Measurements from ENCODE around the gene M1AP. TPM values are rescaled to one million over a fixed set of nuclear protein-coding genes. Genes with fewer than 3 reads are reported as not detected.

M1AP gene
- polyA plus RNA-seq, 1 experiment, result 0.33 TPM

DNA sequence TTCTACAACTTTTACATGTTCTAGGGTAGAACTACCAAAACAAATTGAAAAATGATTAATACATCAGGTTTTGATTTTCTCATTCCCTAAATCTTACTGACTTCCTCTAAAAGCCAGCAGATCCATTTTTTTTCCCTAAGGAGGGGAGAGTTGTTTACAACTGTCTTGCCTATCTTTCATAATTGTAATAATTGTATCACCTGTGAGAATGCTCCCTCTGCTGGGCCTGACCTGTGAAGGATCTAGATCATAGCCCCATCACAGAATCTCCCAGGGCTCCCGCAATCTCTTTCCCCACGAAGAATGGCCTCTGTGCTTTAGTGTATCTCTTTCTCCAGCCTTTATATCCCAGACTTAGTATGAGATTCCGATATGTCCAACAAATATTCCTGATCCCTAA lies 103.5 kb downstream of the M1AP start:
- Histone ChIP-seq H3K27me3 (ENCODE audit: control insufficient read depth, insufficient read depth, low read length) (no peaks in the 10 kb centered on the region), H3K36me3 (ENCODE audit: control insufficient read depth, insufficient read depth, low read length) (peaks cover 4% of the 10 kb centered on the region; the same call in 1 of the 2 replicates), H3K4me3 (ENCODE audit: low read depth, low read length) (no peak overlapping the region)
- ChIA-PET POLR2A (no interaction called here), CTCF (interaction anchor here (0.8 to 1.2 kb wide), 3 partner anchors 11 to 57 kb away, joined by 3 to 4 read pairs (median 3); no protein-coding TSS in a partner anchor)
- DNase-seq (ENCODE audit: low read depth), result no peak
- peak; percentile 9; the same call in 1 of the 2 replicates for TF ChIP-seq CTCF (IDR thresholded peaks at IDR 0.05; ENCODE audit: insufficient read depth, low read depth, low read length)

GRCh38 chr2:74542978-74543377 lies 105.2 kb downstream of the M1AP start:
- no peak overlapping the region for H3K4me3 ChIP-seq (ENCODE audit: low read depth, low read length)
- no peaks in the 10 kb centered on the region for H3K27me3 ChIP-seq (ENCODE audit: control insufficient read depth, insufficient read depth, low read length)
- POLR2A ChIA-PET, result no interaction called here
- no peak for DNase-seq (ENCODE audit: low read depth)
- TF ChIP-seq CTCF (IDR thresholded peaks at IDR 0.05; ENCODE audit: insufficient read depth, low read depth, low read length), result no peak
- H3K36me3 ChIP-seq (ENCODE audit: control insufficient read depth, insufficient read depth, low read length), result peaks cover 6% of the 10 kb centered on the region
- CTCF ChIA-PET, result interaction anchor here (4.7 kb wide), 1 partner anchor 45 kb away, joined by 16 read pairs; no protein-coding TSS in a partner anchor

DNA sequence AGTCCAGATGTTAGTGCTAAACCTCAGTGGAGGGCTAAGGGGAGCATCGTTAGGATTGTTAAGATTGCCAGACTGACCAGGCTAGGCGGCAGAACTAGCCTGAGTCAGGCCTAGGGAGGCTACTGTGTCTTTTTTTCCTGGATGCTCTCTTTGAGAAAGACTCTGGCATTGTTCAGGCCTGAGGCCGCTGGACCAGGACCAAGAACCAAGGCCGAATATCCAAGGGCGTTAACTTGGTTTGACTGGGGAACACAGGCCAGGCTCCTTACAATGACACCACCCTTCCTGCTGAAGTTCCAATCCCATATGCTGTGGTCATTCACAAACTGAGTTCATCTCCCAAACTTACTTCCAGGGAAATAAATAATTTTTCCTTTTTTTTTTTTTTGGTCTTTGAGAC lies 107.8 kb downstream of the M1AP start:
- no peak overlapping the region for H3K4me3 ChIP-seq (ENCODE audit: low read depth, low read length)
- CTCF ChIA-PET, result interaction anchor here (0.7 to 4.7 kb wide), 4 partner anchors 9 to 48 kb away, joined by 3 to 16 read pairs (median 4); no protein-coding TSS in a partner anchor
- H3K36me3 ChIP-seq (ENCODE audit: control insufficient read depth, insufficient read depth, low read length), result peaks cover 7% of the 10 kb centered on the region
- POLR2A ChIA-PET, result no interaction called here
- no peak for DNase-seq (ENCODE audit: low read depth)
- TF ChIP-seq CTCF (IDR thresholded peaks at IDR 0.05; ENCODE audit: insufficient read depth, low read depth, low read length), result no peak
- no peaks in the 10 kb centered on the region for H3K27me3 ChIP-seq (ENCODE audit: control insufficient read depth, insufficient read depth, low read length)

DNA sequence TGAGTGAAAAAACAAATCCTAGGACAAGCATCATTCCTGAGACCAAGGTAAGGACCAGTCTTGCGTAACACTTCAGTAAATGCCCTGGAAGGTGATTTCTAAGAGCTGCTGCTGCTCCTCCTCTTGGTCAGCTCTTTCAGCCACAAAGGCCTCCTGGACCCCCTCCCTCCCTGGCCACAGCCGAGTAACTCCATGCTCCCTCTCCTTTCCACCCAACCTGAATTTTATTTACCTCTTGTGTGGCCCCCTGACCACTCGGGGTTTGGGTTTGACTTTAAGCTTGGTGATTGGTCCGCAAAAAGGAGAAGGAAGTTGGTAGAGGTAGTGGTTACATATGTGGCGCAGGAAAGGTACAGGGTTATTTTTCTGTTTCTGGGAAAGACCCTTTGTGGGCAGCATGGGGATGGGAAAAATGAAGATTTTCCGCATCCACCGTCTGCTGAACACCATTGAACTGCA lies 109.2 kb downstream of the M1AP start:
- Histone ChIP-seq H3K36me3 (ENCODE audit: control insufficient read depth, insufficient read depth, low read length) (peaks cover 12% of the 10 kb centered on the region), H3K27me3 (ENCODE audit: control insufficient read depth, insufficient read depth, low read length) (no peaks in the 10 kb centered on the region), H3K4me3 (ENCODE audit: low read depth, low read length) (no peak overlapping the region)
- no peak for DNase-seq (ENCODE audit: low read depth)
- ChIA-PET POLR2A (no interaction called here), CTCF (interaction anchor here (1.3 to 4.7 kb wide), 3 partner anchors 7 to 49 kb away, joined by 3 to 16 read pairs (median 4); no protein-coding TSS in a partner anchor)
- no peak for TF ChIP-seq CTCF (IDR thresholded peaks at IDR 0.05; ENCODE audit: insufficient read depth, low read depth, low read length)

DNA sequence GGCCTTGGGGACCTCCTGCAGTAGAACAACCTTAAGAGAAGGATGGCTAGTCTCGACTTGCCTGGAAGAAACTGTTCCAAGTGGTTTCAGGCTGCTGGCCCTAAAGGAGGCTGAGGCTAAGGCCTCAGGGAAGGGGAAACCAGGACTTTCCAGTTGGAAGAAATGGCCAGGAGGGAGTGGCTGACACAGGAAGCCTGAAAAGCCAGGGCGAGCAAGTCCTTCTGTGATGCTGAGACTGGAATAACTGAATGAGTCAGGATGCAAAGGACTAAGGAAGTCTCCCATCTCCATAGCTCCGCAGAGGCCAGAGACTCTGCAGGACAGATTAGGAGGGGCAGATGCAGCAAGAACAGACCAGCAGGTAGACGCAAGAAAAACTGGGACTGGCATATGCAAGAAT lies 111.0 kb downstream of the M1AP start:
- ChIA-PET POLR2A (no interaction called here), CTCF (no interaction called here)
- Histone ChIP-seq H3K36me3 (ENCODE audit: control insufficient read depth, insufficient read depth, low read length) (peaks cover 14% of the 10 kb centered on the region), H3K4me3 (ENCODE audit: low read depth, low read length) (no peak overlapping the region), H3K27me3 (ENCODE audit: control insufficient read depth, insufficient read depth, low read length) (no peaks in the 10 kb centered on the region)
- TF ChIP-seq CTCF (IDR thresholded peaks at IDR 0.05; ENCODE audit: insufficient read depth, low read depth, low read length), result no peak
- DNase-seq (ENCODE audit: low read depth), result no peak
